ENCODE measurements around the gene RUFY1.
"Not testable (repeated sequence)": the region's sequence is repeated elsewhere in the genome, so short reads cannot be mapped to it uniquely, and the experiment has no call there.

RUFY1 gene

GRCh38 chr5:179550511-179551342 is at the start of gene RUFY1:
Gene RUFY1 (plus strand): TSS chr5:179550554. CDS start chr5:179550570, 16 bp downstream.
- no peaks in the 10 kb centered on the region for H3K27me3 Mint-ChIP-seq (ENCODE audit: low read depth)
- H3K27ac Mint-ChIP-seq, result peak within 1 kb of the TSS; percentile 99
- no peaks in the 10 kb centered on the region for H3K9me3 Mint-ChIP-seq
- peak; percentile 87 for DNase-seq (ENCODE audit: low spot score)
- H3K4me3 Mint-ChIP-seq, result peak within 1 kb of the TSS; percentile 98
- H3K4me1 Mint-ChIP-seq (ENCODE audit: low read depth), result peaks cover 20% of the 10 kb centered on the region
- H3K36me3 Mint-ChIP-seq (ENCODE audit: low read depth), result peaks cover 15% of the 10 kb centered on the region

- not testable (repeated sequence) for H3K4me1 Mint-ChIP-seq (ENCODE audit: low read depth); DNase-seq (ENCODE audit: low spot score); H3K9me3 Mint-ChIP-seq; H3K27me3 Mint-ChIP-seq (ENCODE audit: low read depth); H3K27ac Mint-ChIP-seq; H3K4me3 Mint-ChIP-seq; H3K36me3 Mint-ChIP-seq (ENCODE audit: low read depth)
Observed at GRCh38 chr5:179501997-179502396, 48.4 kb upstream of the RUFY1 start.

- not testable (repeated sequence) for H3K27ac Mint-ChIP-seq; H3K4me3 Mint-ChIP-seq; H3K4me1 Mint-ChIP-seq (ENCODE audit: low read depth); H3K9me3 Mint-ChIP-seq; H3K36me3 Mint-ChIP-seq (ENCODE audit: low read depth); H3K27me3 Mint-ChIP-seq (ENCODE audit: low read depth); DNase-seq (ENCODE audit: low spot score)
Observed at GRCh38 chr5:179502420-179502819, 47.9 kb upstream of the RUFY1 start.

DNA sequence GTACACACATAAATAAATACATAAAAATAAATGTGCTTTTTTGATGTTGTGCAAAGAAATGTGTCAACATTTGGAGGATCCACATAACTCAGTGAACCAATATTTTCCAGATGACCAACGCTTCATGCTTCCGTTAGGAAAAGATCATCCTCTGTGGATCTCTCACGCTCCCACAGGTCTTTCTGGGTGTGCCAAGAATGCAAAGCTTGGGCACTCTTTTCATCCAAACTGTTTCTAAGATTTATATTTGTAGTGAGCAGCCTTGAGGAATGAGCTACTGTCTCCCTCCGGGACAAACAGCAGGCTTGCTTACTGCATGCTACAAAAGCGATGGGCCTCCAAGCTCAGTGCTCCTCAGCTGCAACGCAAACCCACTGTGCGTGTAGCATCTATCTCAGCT is 46.2 kb upstream of the RUFY1 start:
- no peak for DNase-seq (ENCODE audit: low spot score)
- Mint-ChIP-seq H3K36me3 (ENCODE audit: low read depth) (no peaks in the 10 kb centered on the region), H3K27me3 (ENCODE audit: low read depth) (no peaks in the 10 kb centered on the region), H3K9me3 (no peaks in the 10 kb centered on the region), H3K4me3 (no peak overlapping the region), H3K27ac (no peak overlapping the region), H3K4me1 (ENCODE audit: low read depth) (peaks cover 2% of the 10 kb centered on the region)

DNA sequence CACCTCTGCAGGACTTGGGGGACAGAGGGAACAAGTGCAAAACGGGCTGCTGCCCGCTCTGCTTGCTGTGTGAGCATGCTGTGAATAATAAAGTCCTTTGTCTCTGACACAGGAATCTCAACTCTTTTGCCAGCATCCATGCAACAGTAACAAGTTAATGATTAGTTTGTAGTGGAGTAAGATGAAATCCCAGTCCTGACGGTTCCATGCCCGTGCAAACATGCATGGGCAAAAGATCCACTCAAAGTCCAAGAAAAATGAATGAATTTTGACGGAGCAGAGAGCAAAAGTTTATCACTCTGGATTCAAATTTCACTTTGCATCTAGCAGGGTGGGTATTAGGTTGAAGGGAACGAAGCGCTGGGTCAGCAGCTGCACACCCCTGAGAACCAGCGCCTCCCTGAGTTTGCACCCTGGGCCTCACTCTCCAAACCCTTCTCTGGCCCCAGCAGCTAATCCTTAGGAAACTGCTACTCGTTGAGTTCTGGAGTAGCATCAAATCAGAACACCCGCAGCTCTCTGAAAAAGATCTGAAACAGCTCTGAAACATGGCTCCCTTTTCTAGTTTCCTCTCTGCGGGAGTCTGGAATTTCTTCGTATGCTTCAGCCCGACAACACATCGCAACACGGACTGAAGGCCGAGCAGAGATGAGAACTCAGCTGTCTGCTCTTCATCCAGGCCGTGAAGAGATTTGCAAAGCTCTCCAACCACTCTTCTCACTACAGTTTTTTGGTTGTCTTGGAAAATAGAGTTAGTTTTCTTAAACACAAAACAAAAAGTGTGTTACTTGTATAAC is 45.6 kb upstream of the RUFY1 start:
- no peaks in the 10 kb centered on the region for H3K9me3 Mint-ChIP-seq
- no peak for DNase-seq (ENCODE audit: low spot score)
- no peaks in the 10 kb centered on the region for H3K36me3 Mint-ChIP-seq (ENCODE audit: low read depth)

GRCh38 chr5:179505636-179506261 is 44.6 kb upstream of the RUFY1 start:
- no peaks in the 10 kb centered on the region for H3K27me3 Mint-ChIP-seq (ENCODE audit: low read depth)
- no peaks in the 10 kb centered on the region for H3K9me3 Mint-ChIP-seq
- no peak overlapping the region for H3K4me3 Mint-ChIP-seq
- H3K36me3 Mint-ChIP-seq (ENCODE audit: low read depth), result no peaks in the 10 kb centered on the region
- H3K27ac Mint-ChIP-seq, result no peak overlapping the region
- DNase-seq (ENCODE audit: low spot score), result no peak
- H3K4me1 Mint-ChIP-seq (ENCODE audit: low read depth), result peaks cover 9% of the 10 kb centered on the region

More for the DNA sequence above, 45.6 kb upstream of the RUFY1 start:
- Mint-ChIP-seq H3K27me3 (ENCODE audit: low read depth) (no peaks in the 10 kb centered on the region), H3K4me3 (no peak overlapping the region), H3K27ac (no peak overlapping the region), H3K4me1 (ENCODE audit: low read depth) (peaks cover 7% of the 10 kb centered on the region)

DNA sequence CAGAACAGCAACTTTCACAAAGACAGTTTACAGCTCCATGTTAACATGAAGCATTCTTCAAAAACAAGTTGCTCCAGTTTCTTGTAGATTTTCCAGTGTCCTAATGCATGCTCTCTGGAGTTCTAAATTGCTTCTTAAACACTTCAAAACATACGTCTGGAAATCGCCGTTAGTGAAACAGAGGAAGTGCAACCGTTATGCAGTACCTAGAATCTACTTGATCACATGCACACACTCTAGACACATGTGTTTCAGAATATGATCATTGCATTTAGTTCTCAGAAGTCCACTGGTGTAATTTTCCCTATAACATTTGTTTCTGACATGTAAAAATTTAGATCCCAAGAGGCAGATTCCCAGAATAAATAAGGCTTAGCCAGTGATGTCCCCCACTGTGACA is 41.1 kb upstream of the RUFY1 start:
- no peaks in the 10 kb centered on the region for H3K36me3 Mint-ChIP-seq (ENCODE audit: low read depth)
- H3K9me3 Mint-ChIP-seq, result no peaks in the 10 kb centered on the region
- H3K27ac Mint-ChIP-seq, result no peak overlapping the region
- H3K4me3 Mint-ChIP-seq, result no peak overlapping the region
- H3K27me3 Mint-ChIP-seq (ENCODE audit: low read depth), result no peaks in the 10 kb centered on the region
- H3K4me1 Mint-ChIP-seq (ENCODE audit: low read depth), result peaks cover 9% of the 10 kb centered on the region
- no peak for DNase-seq (ENCODE audit: low spot score)

DNA sequence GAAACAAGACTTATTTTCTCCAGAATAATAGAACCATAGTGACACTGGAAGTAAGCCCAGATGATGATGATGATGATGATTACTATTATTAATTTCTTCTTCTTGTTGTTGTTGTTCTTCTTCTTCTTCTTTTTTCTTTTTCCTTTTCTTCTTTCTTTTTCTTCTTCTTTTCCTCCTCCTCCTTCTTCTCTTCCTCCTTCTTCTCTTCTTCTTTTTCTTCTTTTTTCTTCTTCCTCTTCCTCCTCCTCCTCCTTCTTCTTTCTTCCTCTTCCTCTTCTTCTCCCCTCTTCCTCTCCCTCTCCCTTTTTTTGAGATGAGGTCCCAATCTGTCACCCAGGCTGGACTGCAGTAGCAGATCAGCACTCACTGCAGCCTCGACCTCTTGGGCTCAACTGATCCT is 40.5 kb upstream of the RUFY1 start:
- Mint-ChIP-seq H3K36me3 (ENCODE audit: low read depth) (no peaks in the 10 kb centered on the region), H3K27me3 (ENCODE audit: low read depth) (no peaks in the 10 kb centered on the region), H3K4me3 (no peak overlapping the region), H3K9me3 (no peaks in the 10 kb centered on the region), H3K27ac (no peak overlapping the region), H3K4me1 (ENCODE audit: low read depth) (peaks cover 9% of the 10 kb centered on the region)
- no peak for DNase-seq (ENCODE audit: low spot score)

GRCh38 chr5:179512452-179513000 is 37.8 kb upstream of the RUFY1 start:
- no peak overlapping the region for H3K4me3 Mint-ChIP-seq
- DNase-seq (ENCODE audit: low spot score), result no peak
- H3K27ac Mint-ChIP-seq, result no peak overlapping the region
- H3K27me3 Mint-ChIP-seq (ENCODE audit: low read depth), result no peaks in the 10 kb centered on the region
- H3K9me3 Mint-ChIP-seq, result no peaks in the 10 kb centered on the region
- H3K4me1 Mint-ChIP-seq (ENCODE audit: low read depth), result peaks cover 9% of the 10 kb centered on the region
- no peaks in the 10 kb centered on the region for H3K36me3 Mint-ChIP-seq (ENCODE audit: low read depth)

- not testable (repeated sequence) for H3K27me3 Mint-ChIP-seq (ENCODE audit: low read depth); H3K9me3 Mint-ChIP-seq; H3K27ac Mint-ChIP-seq
Observed at GRCh38 chr5:179515501-179515900, 34.9 kb upstream of the RUFY1 start.

GRCh38 chr5:179516221-179516620 is 34.1 kb upstream of the RUFY1 start:
- DNase-seq (ENCODE audit: low spot score), result no peak
- H3K4me1 Mint-ChIP-seq (ENCODE audit: low read depth), result no peaks in the 10 kb centered on the region
- H3K4me3 Mint-ChIP-seq, result no peak overlapping the region
- no peaks in the 10 kb centered on the region for H3K36me3 Mint-ChIP-seq (ENCODE audit: low read depth)
- H3K9me3 Mint-ChIP-seq, result no peaks in the 10 kb centered on the region
- H3K27me3 Mint-ChIP-seq (ENCODE audit: low read depth), result no peaks in the 10 kb centered on the region
- no peak overlapping the region for H3K27ac Mint-ChIP-seq

More at GRCh38 chr5:179515501-179515900, 34.9 kb upstream of the RUFY1 start:
- not testable (repeated sequence) for H3K36me3 Mint-ChIP-seq (ENCODE audit: low read depth); H3K4me1 Mint-ChIP-seq (ENCODE audit: low read depth); DNase-seq (ENCODE audit: low spot score); H3K4me3 Mint-ChIP-seq

DNA sequence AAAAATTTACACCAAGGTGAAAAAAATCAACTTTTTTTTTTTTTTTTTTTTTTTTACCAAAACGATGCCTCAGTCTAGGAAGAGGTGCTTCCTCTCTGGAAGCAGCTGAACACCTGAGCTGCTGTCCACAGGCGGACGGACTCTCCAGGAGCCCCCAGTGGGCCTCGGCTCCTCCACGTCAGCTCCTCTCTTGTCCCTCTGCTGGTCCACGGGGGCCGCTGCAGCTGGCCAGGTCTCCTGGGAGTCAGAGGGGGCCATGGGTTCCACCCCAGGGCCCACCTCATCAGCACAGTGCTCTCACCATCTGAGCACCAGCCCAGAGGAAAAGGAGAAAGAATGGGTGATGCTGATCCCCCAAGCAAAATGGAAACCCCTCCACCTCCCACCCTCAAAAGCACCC is 32.6 kb upstream of the RUFY1 start:
- DNase-seq (ENCODE audit: low spot score); H3K4me3 Mint-ChIP-seq; H3K27ac Mint-ChIP-seq; H3K27me3 Mint-ChIP-seq (ENCODE audit: low read depth); H3K9me3 Mint-ChIP-seq; H3K36me3 Mint-ChIP-seq (ENCODE audit: low read depth); H3K4me1 Mint-ChIP-seq (ENCODE audit: low read depth): not testable (repeated sequence)

DNA sequence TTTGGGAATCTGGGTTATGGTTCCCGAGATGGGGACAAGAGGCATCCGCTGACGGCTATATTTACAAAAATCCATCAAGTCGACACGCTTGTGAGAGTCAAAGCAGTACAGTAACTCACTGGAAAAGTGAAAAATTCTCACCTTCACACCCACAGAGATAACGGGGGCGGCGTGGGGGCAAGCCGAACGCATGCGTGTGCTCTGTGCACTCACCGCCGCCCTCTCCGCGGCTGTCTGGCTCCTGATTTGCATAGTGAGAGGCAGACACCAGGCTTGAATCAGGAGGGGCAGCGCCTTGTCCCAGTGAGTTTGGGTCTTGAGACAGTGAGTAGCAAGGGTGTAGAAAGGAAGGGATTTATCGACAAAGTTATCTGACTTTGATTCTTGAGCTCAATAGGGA is 32.0 kb upstream of the RUFY1 start:
- not testable (repeated sequence) for H3K4me1 Mint-ChIP-seq (ENCODE audit: low read depth); H3K4me3 Mint-ChIP-seq; H3K9me3 Mint-ChIP-seq; DNase-seq (ENCODE audit: low spot score); H3K36me3 Mint-ChIP-seq (ENCODE audit: low read depth); H3K27ac Mint-ChIP-seq; H3K27me3 Mint-ChIP-seq (ENCODE audit: low read depth)

Data from T-helper 2 cell treated with Interferon-gamma antibody and Interleukin-4, amounts not matched to agents 5 μg/mL and 100 μg/mL, for 36 hours (primary cell).